Upper lobe of left lung (tissue), 6 donors: ENCODE data around the gene NUP210. TPM values are rescaled to one million over a fixed set of nuclear protein-coding genes. Genes with fewer than 3 reads are reported as not detected.

ENCODE experiments used
- ATAC-seq, 2 donors: fragments of 200-7000 bp; cut with Tn5 transposase; one replicate each; pipeline ENCODE4 v1.9.1; 2022; ENCODE audit warnings: mild to moderate bottlenecking in 2 of 2, moderate library complexity in 2 of 2; ENCODE audit not compliant: low FRiP score in 2 of 2
- DNase-seq, 2 donors: peaks; one replicate each; pipeline ENCODE4 v3.0.0-alpha.2; 2019 to 2020
- H3K27ac ChIP-seq, 4 donors: fragments of 200-600 bp; sonication (generic); one replicate each; pipeline ENCODE4 v1.5.1; 2016 to 2019
- H3K27me3 ChIP-seq, 4 donors: fragments of 200-600 bp; sonication (generic); one replicate each; pipeline ENCODE4 v1.5.1; 2017 to 2019
- H3K36me3 ChIP-seq, 4 donors: fragments of 200-600 bp; sonication (generic); one replicate each; pipeline ENCODE4 v1.5.1; 2016 to 2019
- H3K4me1 ChIP-seq, 4 donors: fragments of 200-600 bp; sonication (generic); one replicate each; pipeline ENCODE4 v1.5.1; 2018 to 2019
- H3K4me3 ChIP-seq, 4 donors: fragments of 200-600 bp; sonication (generic); one replicate each; pipeline ENCODE4 v1.5.1; 2017 to 2019; ENCODE audit warnings: mild to moderate bottlenecking in 2 of 4, moderate library complexity in 1 of 4
- H3K9me3 ChIP-seq, 4 donors: fragments of 200-600 bp; sonication (generic); one replicate each; pipeline ENCODE4 v1.5.1; 2018 to 2019
- EP300 ChIP-seq, 4 donors: sonication (generic); formaldehyde crosslinking; IDR thresholded peaks; one replicate each; pipeline ENCODE4 v1.5.1; 2017; ENCODE audit warnings: antibody characterized with exemption in 4 of 4, control low read depth in 2 of 4
- POLR2A ChIP-seq, 4 donors: fragments of 450-650 bp; IDR thresholded peaks; one replicate each; pipeline ENCODE4 v1.5.1; 2016 to 2017; ENCODE audit warnings: antibody characterized with exemption in 4 of 4, mild to moderate bottlenecking in 2 of 4
- POLR2AphosphoS5 ChIP-seq, 2 donors: sonication (generic); formaldehyde crosslinking; IDR thresholded peaks; one replicate each; pipeline ENCODE4 v1.5.1; 2017; ENCODE audit warnings: antibody characterized with exemption in 2 of 2
- WGBS, 2 donors: methylation state at CpG; one replicate each; pipeline ENCODE4 v1.1.5; 2017 to 2018; 5-methylcytosine and 5-hydroxymethylcytosine counted together
- total RNA-seq, 6 donors: library from RNA; depleted of rRNA in 4 of 6; stranded (reverse); fragments of >200 nt in 4 of 6; gene quantifications; one replicate each; pipeline versions ENCODE4 v1.1.0 to v1.2.1, GENCODE V29; 2016 to 2021
- TF ChIP-seq, protein P1 (sequence below), 6 experiments: fragments of 450-650 bp in 4 of 6; fragments of 200-600 bp in 2 of 6; sonication (generic) in 2 of 6; IDR thresholded peaks; one replicate each; pipeline ENCODE4 v1.5.1; 2016 to 2019; ENCODE audit warnings: antibody characterized with exemption in 6 of 6
- donor health status: DM: no; HTN: no; CAD: no; lungs with moderate emphysema.
- donor health status: DM: no; HTN: yes; CAD: no; lungs with severe emphysema.

NUP210 gene
- total RNA-seq, 6 donors from 2014 or later: 14.6 to 23.0 (median 20.8) TPM

DNA sequence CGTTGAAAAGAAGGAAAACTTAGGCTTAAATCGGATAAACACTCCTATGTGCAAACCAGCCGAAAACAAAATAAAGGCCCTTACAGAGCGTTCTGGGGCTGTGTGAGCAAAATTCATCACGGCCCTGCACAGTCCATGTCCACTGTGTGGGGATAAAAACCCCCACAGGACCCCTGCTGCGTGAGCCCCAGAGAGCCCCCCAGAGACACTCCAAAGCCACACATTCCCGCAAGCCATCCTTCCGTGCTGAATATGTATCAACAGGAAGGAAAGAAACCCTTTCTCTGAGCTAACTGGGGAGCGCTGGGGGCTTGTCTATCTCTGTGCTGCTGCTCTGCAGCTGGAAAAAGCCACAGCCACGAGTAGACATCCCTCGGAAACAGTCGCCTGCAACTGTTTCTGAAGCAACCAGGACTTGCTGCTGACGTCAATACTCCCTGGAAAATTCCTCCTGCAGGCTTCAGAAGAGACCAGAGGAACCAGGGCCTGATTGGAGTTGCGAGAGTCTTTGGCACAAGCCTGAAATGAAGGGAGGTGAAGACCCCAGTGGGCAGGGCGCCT is 72.7 kb downstream of the NUP210 start:
- TF ChIP-seq POLR2AphosphoS5 (IDR thresholded peaks at IDR 0.05) (no peak), EP300 (IDR thresholded peaks at IDR 0.05) (no peak), POLR2A (IDR thresholded peaks at IDR 0.05) (no peak)
- TF ChIP-seq, protein P1, sequence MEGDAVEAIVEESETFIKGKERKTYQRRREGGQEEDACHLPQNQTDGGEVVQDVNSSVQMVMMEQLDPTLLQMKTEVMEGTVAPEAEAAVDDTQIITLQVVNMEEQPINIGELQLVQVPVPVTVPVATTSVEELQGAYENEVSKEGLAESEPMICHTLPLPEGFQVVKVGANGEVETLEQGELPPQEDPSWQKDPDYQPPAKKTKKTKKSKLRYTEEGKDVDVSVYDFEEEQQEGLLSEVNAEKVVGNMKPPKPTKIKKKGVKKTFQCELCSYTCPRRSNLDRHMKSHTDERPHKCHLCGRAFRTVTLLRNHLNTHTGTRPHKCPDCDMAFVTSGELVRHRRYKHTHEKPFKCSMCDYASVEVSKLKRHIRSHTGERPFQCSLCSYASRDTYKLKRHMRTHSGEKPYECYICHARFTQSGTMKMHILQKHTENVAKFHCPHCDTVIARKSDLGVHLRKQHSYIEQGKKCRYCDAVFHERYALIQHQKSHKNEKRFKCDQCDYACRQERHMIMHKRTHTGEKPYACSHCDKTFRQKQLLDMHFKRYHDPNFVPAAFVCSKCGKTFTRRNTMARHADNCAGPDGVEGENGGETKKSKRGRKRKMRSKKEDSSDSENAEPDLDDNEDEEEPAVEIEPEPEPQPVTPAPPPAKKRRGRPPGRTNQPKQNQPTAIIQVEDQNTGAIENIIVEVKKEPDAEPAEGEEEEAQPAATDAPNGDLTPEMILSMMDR (IDR thresholded peaks at IDR 0.05): no peak
- Histone ChIP-seq H3K4me1 (no peaks in the 10 kb centered on the region), H3K4me3 (no peak overlapping the region), H3K27ac (no peak overlapping the region), H3K27me3 (no peaks in the 10 kb centered on the region), H3K9me3 (no peaks in the 10 kb centered on the region), H3K36me3 (peaks cover 0 to 20% (median 15%) of the 10 kb centered on the region in 4 donors)
- DNase-seq (no peak), ATAC-seq (no peak)
- WGBS, 2 donors: 76 to 89% methylated on average over 14 to 15 of the region's 15 CpGs

DNA sequence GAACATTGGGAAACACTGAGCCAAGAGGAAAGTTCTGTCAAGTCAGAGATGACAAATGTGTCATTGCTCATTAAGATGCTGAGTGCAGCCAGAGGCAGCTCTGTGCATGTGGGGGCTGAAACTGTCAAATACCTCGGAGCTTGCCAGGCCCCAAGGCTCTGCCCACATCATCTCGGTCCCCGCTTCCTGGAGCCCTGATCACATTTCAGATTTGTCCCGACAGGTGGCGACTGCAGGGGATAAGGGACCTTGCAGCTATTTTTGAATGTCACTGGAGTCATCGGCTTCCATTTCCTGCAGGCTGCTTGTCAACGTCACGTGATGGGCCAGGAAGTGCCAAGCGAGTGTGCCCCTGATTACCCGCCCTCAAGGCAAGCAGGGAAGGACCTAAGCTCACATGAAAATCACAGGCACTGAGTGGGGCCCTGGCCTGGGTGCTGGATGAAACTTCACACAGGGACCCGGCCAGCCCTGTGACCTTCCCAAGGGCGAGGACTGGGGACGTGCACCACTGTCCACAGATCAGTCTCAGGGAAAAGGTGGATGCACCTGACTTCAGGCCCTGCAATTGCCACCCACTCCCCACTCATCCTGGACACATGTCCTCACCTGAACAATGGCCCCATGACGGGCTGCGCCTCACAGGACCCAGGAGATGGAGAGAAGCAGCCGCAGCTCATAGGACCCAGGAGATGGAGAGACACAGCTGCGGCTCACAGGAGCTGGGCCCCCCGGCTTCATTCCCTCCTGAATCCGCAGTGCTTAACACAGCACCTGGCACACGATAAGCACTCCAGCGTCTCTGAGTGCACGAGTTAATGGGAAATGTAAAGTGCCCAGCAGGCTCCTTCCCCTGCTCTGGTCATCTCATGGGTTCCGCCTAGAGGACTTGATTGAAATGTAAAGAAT is 73.4 kb downstream of the NUP210 start:
- H3K27ac ChIP-seq: no peak overlapping the region
- ATAC-seq (peak in 1 of 2 donors; percentile 17), DNase-seq (peak in 1 of 2 donors; percentile 47)
- H3K27me3 ChIP-seq: no peaks in the 10 kb centered on the region
- WGBS, 2 donors: 73 to 74% methylated on average over 20 to 23 of the region's 23 CpGs
- no peaks in the 10 kb centered on the region for H3K9me3 ChIP-seq
- TF ChIP-seq, protein P1 (IDR thresholded peaks at IDR 0.05): peak in 1 of 6 experiments; percentile 13
- no peak for TF ChIP-seq EP300 (IDR thresholded peaks at IDR 0.05)
- no peak overlapping the region for H3K4me3 ChIP-seq
- H3K4me1 ChIP-seq: no peaks in the 10 kb centered on the region
- peaks cover 0 to 13% (median 10%) of the 10 kb centered on the region in 4 donors for H3K36me3 ChIP-seq

DNA sequence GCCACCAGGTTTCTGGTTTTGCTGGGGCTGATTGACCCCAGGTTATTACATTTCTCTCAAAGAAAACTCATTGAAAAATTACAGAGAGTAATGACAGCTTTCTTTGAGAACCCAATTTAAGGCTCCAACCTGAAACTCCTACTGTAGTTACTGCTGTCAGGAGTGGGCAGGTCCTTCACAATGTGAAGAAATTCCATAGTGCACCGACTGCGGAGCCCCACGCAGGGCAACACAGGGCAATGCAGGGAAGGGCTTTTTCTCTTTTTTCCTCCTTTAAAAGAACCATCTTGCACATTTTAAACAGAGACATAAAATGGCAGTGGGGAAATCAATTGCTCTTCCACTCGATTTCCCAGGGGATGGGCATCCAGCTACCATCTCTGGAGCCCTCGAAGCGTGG is 74.3 kb downstream of the NUP210 start:
- Histone ChIP-seq H3K36me3 (peaks cover 0 to 10% (median 9%) of the 10 kb centered on the region in 4 donors), H3K4me1 (no peaks in the 10 kb centered on the region), H3K27ac (no peak overlapping the region), H3K27me3 (no peaks in the 10 kb centered on the region), H3K4me3 (no peak overlapping the region), H3K9me3 (no peaks in the 10 kb centered on the region)
- TF ChIP-seq POLR2AphosphoS5 (IDR thresholded peaks at IDR 0.05): no peak
- TF ChIP-seq POLR2A (IDR thresholded peaks at IDR 0.05): no peak
- TF ChIP-seq, protein P1 (IDR thresholded peaks at IDR 0.05): no peak
- TF ChIP-seq EP300 (IDR thresholded peaks at IDR 0.05): no peak
- WGBS, 2 donors: 93 to 99% methylated on average over 6 of the region's 6 CpGs
- ATAC-seq (no peak), DNase-seq (no peak)

DNA sequence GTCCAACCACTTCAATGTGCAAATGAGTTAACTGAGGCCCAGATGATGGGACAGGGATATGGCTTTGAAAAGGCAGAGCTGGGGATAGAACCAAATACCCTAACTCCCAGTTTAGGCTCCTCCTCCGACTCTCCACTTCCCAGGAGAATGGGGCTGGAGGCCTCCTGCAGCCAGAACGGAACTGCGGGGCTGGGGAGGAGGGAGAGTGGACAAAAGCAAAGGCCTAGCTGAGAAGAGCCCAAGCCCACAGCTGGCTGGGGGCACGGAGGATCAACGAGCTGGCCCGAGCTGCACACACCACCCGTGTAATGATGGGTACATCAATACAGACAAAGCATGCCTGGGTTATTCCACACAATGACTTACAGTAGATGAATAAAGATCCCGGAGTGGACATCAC is 74.8 kb downstream of the NUP210 start:
- H3K4me3 ChIP-seq: no peak overlapping the region
- 94 to 95% methylated on average over 8 of the region's 8 CpGs for WGBS, 2 donors
- H3K36me3 ChIP-seq: peaks cover 0 to 15% (median 10%) of the 10 kb centered on the region in 4 donors
- TF ChIP-seq, protein P1 (IDR thresholded peaks at IDR 0.05): no peak
- no peak for TF ChIP-seq EP300 (IDR thresholded peaks at IDR 0.05)
- TF ChIP-seq POLR2A (IDR thresholded peaks at IDR 0.05): no peak
- TF ChIP-seq POLR2AphosphoS5 (IDR thresholded peaks at IDR 0.05): no peak
- H3K9me3 ChIP-seq: no peaks in the 10 kb centered on the region
- DNase-seq (no peak), ATAC-seq (no peak)
- H3K27me3 ChIP-seq: no peaks in the 10 kb centered on the region
- no peak overlapping the region for H3K27ac ChIP-seq
- H3K4me1 ChIP-seq: no peaks in the 10 kb centered on the region
